T1000 (cell line): Measurements from ENCODE around the gene PRX.
A peak's percentile ranks its signal among the peaks of the same experiment; 100 is the strongest.
"Not testable (repeated sequence)": the region's sequence is repeated elsewhere in the genome, so short reads cannot be mapped to it uniquely, and the experiment has no call there.

ENCODE experiments used
- DNase-seq: peaks from one replicate; lab custom pipeline; 2025; ENCODE audit warnings: mixed read lengths; lab: John Stamatoyannopoulos, UW

The PRX gene

GRCh38 chr19:40441719-40442253, 28.6 kb upstream of the PRX start:
- DNase-seq: no peak

DNA sequence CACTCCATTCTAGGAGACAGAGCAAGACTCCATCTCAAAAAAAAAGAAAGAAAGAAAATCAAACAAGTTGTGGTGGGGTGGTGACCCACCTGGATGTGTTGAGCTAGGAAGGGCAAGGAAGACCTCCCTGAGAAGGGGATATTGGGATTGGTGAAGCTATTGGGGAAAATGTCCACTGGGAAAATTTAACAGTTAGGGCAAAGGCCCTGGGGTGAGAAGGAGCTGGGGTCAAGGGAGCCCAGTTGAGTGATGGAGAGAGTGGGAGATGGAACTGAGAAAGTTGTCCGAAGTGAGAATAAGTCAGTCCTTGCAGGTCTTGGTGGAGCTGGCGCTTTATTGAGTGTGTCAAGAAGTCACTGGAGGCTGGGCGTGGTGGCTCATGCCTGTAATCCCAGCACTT, 25.1 kb upstream of the PRX start:
- DNase-seq: no peak

DNA sequence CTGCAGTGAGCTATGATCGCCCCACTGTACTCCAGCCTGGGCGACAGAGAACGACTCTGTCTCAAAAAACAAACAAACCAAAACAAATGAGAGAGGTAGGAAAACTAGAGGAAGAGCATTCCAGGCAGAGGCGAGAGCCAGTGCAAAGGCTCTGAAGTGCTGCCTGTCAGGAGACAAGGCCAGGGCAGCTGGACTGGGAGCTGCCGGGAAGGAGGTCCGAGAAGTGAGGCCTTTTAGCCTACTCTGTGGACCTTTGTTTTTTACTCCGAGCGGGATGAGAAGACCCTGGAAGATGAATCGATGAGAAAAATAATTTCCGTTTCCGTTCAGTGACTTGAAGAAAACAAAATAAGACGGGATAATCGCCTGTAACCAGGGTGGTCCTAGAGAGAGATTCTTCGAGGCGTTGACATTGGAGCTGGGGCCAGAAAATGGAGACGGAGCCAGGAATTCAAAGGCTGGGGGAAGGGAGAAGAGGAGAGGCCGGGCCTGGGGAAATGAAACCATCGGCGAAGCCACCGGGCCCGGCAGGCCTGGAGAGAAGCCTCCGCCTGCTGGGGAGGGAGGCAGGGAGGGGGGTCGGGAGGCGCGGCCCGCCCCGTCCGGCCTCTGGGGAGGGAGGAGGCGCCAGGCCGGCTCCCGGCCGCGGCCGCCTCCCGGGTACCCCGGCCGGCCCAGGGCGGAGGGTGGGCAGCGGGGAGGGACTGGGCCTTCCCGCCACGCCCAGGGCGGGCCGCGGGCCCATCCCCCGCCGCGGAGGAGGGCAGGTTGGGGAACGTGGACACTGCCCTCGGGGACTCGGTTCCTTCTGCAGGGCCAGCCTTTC, 20.4 kb upstream of the PRX start:
- peak; percentile 64 for DNase-seq

GRCh38 chr19:40432760-40433159, 19.6 kb upstream of the PRX start:
- DNase-seq: not testable (repeated sequence)

- DNase-seq: no peak
These were observed 18.5 kb upstream of the PRX start for GRCh38 chr19:40431698-40432097.

DNA sequence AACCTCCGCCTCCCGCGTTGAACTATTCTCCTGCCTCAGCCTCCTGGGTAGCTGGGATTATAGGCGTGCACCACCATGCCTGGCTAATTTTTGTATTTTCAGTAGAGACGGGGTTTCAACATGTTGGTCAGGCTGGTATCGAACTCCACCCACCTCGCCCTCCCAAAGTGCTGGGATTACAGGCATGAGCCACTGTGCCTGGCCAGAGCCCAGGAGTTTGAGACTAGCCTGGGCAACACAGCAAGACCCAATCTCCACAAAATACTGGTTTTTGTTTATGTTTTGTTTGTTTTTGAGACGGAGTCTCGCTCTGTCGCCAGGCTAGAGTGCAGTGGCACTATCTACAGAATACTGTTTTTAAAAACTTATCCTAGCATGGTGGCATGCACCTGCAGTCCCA, 17.1 kb upstream of the PRX start:
- not testable (repeated sequence) for DNase-seq

DNA sequence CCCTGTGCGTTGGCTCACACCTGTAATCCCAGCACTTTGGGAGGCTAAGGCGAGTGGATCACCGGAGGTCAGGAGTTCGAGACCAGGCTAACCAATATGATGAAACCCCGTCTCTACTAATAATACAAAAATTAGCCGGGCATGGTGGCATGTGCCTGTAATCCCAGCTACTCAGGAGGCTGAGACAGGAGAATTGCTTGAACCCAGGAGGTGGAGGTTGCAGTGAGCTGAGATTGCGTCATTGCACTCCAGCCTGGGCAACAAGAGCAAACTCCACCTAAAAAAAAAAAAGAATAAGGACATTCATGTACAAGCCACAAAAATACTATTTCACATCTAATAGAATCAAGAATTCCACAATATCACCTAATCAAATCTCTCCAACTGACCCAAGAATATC, 15.0 kb upstream of the PRX start:
- DNase-seq: not testable (repeated sequence)

DNA sequence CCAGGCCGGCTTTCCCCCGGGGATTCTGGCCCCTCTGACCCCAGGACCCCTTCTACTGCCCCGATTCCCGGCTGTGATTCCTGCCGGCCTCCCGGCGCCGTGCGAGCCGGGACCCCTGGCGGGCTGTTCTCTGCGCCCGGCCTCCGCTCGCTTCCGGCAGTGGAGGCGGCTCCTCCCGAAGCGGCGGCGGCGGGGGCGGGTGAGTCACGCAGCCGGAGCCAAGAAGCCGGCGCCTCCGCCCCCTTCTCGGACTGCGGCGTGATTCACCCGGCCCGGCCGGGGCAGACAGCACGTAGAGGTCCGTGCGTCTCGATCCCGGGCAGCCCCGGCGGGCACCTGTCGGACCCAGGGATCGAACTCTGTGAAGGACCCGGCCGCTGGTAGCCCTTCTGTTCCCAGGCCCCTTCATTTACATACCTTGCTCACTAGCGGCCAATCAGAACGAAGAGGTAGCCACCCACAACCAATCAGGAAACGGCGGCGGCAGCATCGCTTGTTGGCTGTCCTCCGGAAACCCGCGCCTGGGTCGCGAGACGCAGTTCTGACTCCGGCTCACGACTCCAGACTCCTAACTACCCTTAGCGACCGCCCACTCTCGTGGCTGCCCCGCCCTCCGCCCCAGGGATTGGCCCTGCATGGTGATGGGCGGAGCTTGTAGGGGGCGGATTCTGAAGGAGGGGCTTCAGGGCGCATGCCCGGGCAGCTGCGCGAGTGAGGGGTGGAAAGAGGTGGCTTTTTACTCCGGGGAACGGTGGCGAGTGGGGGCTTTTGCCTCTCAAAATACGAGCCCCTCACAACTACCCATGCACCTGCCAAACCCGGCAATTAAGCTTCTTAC, 12.5 kb upstream of the PRX start, which contains the start of gene SERTAD1:
Gene SERTAD1, minus strand, starts transcription at position 543 of the 838 bp plus-strand sequence. CDS start 2,446 bp downstream, outside the sequence.
- DNase-seq: peak; percentile 97

DNA sequence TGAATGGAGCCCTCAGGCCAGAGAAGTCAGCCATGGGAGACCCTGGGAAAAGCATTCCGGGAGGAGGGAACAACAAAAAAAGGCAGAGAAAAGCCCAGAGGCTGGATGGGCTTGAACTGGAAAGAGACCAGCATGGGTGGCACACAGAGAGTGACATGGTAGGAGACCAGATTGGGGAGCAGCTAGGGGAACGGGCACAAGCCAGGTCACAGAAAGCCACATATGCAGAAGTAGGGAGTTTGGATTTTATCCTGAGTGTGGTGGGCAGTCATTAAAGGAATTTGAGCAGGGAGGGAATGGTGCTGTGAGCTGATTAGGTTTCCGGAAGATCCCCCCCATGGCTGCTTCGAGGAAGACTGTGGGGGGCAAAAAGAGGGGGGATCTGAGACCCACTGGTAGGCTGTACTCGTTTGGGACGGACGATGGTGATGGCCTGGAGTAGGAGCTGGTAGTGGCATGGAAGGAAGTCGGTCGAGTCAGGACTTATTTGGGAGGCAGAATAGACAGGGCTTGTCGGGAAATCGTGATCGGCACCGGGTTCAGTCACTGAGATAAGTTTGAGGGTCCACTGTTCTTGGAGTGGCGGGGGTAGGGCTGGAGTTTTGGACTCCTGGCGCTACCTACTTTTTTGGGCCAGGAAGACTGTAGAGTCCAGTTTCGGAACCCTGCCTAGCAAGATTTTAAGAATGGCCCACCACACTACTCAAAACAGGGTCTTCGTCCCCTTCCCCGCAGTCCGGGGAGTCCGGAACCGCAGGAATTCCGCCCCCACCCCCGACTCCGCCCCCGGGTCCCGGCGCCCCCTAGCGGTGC, 11.7 kb upstream of the PRX start:
- no peak for DNase-seq

- no peak for DNase-seq
These were observed 10.8 kb upstream of the PRX start for GRCh38 chr19:40423938-40424337.

DNA sequence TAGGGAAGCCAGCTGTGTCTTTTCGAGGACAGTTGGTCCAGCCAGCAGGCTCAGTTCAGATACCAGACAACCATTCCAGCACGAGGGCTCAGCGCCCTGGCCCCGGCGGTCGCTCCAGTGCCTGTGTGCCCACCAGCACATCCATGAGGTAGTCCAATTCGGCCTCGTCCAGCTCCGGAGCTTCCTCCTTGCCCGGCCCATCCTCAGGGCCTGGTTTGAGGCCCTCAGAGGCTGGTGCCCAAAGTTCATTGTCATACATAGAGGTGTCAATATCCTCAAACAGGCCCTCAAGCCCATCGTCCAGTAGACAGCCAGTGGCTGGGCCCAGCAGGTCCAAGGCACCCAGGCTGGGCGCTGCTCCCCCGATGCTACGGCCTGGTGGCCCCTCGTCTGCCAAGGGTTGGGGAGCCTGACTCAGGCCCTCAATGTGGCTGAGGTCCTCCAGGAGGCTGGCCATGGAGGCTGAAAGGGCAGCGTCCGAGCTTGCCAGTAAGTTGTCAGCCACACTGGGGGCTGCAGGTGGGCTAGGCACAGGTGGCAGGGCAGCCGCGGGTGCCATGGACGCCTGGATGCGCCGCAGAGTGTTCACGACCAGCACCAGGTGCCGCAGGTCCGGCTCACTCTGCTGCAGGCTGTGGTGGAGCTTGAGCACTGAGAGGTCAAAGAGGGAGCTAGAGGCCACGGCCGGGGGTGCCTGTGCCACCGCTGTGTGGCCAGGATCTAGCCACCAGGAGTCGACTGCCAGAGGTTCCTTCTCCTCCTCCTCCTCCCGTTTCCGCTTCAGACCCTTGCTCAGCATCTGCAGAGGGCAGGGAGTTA, 9.8 kb upstream of the PRX start:
- DNase-seq: no peak

DNA sequence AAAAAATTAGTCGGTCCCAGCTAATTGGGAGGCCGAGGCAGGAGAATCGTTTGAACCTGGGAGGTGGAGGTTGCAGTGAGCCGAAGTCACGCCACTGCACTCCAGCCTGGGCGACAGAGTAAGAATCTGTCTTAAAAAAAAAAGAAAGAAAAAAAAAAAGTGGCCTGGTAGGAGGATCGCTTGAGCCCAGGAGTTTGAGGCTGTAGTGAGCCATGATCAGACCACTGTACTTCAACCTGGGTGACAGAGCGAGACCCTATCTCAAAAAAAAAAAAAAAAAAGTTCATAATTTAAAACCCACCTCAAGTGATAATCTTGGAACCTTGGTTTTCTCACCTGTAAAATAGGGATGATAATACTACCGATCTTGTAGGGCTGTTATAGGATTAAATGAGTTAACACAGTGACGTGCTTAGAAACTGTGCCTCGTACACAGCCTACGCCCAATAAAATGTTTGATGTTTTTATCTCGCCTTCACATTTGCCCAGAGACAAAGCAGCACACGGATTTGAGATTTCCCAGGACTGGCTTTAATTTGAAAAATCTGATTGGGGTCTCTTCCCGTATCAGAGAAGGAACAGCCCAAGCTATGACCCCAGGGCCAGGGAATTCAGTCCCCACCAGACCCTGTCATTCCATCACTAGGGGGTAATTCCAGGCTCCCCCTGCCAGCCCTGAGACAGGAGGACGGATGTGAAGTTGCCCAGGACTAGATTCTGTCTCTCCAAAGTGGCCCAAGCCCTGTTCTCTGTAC, 9.0 kb upstream of the PRX start:
- DNase-seq: no peak

DNA sequence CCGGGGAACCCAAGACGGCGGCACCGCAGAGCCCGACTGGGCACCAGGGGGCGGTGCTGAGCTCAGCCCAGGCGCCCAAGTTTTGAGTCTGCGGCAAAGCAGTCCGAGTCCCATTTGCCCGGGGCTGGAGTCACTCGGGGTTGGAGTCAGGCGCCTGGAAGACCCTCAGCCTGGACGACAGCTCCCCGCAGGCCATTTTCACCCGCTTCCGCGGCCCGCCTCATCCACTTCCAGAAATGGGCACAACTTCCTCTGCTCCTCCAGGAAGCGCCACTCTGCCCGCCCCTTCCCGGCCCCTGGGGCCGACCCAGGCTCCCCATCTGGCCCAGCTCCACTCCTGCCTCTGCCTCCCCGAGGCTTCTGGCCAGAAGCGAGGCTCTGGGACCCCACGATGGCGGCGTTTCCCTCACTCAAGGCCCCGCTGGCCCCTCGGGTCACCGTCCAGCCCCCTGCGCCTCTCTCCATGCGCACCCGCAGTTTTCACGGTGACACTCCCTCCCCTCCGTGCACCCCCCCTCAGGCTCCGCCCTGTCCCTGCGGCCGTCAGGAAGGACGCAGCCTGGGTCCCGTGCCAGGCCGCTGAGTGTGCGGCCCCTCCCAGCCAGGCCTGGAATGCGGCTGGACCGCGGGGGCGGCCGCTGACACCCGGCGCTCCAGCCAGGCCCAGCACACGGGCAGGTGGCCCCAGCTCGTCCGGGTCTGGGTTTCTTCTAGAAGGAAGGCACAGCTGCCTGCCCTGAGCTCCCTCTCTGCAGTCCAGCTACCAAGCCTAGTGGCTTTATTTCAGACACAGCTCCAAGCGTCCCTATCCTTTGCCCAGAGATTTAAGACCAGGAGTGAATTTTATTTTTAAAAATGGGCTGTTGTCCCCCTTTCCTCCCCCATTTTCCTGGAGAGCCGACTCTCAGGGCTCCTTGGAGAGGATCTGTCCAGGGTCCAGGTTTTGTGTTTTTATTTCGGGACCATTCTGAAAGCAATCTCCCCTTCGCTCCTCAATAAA, 7.9 kb upstream of the PRX start:
- DNase-seq: peak; percentile 88

DNA sequence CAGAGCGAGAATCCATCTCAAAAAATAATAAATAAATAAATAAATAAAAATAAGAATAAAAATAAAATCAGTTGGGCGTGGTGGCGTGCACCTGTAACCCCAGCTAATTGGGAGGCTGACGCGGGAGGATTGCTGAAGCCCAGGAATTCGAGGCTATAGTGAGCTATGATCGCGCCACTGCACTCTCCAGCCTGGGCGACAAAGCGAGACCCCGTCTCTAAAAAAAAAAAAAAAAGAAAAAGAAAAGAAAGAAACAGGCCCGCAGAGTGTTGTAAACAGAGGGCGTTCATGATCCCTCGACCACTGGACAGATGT, 7.2 kb upstream of the PRX start:
- DNase-seq: no peak

- no peak for DNase-seq
These were observed 6.6 kb upstream of the PRX start for GRCh38 chr19:40419780-40420179.

DNA sequence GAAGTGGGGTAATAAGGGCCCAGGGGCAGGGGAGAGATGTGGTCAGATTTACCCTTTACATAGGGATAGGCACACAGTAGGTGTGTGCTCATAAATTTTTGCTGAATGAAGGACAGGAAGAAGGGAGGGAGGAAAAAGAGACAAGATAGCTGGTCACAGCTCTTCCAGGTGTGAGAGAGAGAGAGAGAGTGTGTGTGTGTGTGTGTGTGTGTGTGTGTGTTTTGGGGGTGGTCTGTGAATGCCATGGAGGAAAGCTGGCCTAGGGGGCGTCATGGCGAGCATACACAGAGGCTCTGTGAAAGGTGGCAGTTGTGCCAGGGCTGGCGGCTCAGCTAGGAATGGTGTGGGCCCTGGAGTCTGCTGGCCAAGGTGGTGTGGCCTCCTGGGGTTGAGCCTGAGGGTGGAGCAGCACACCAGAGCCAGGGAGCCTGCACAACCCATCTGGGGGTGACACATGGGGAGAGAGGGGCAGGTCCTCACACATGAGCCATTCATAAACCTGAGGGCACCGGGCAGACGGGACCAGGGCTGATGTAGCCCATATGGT, 6.0 kb upstream of the PRX start:
- DNase-seq: no peak

DNA sequence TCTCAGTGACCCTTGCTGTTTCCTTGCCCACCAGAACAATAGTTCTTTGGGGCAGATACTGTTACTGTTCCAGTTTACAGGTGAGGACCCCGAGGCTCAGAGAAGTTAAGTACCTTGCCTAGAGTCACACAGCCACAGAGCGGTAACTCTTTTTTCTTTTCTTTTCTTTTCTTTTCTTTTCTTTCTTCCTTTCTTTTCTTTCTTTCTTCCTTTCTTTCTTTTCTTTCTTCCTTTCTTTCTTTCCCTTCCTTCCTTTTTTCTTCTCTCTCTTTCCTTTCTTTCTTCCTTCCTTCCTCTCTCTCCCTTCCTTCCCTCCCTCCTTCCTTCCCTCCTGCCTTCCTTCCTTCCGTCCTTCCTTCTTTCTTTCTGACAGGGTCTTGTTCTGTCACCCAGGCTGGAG, 4.9 kb upstream of the PRX start:
- DNase-seq: no peak

DNA sequence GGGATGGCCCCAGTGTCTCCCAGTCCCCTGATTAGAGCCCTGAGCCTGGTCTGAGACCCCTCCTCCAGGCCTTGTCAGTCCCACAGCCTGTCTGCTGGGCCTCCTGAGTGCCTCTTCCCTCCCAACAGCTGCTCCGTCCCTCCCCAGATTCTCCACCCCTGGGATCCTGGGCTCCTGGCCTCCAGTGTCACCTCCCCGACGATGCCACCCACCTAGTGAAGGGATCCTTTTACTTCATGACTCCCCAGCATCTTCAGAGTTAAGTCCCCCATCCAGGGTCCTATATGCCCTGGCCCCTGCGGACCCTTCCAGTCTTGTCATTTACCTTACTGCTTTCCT, 4.4 kb upstream of the PRX start:
- no peak for DNase-seq
